ENCODE measurements around the gene ZNF562.
A peak's percentile ranks its signal among the peaks of the same experiment; 100 is the strongest.
"Not testable (repeated sequence)": the region's sequence is repeated elsewhere in the genome, so short reads cannot be mapped to it uniquely, and the experiment has no call there.

ZNF562 gene
- 72.3 to 80.5 reads per million in 2 donors for total RNA-seq

- DNase-seq = peak; percentile 47
Observed at GRCh38 chr19:9674663-9675357, at the start of gene ZNF562. Gene ZNF562 (minus strand): TSS chr19:9675100. CDS start chr19:9660744, 14,356 bp downstream.

- no peak for DNase-seq
Observed at GRCh38 chr19:9724157-9724556, 49.3 kb upstream of the ZNF562 start.

- no peak for DNase-seq
Observed at GRCh38 chr19:9721861-9722260, 47.0 kb upstream of the ZNF562 start.

- DNase-seq = no peak
Observed at GRCh38 chr19:9720541-9720940, 45.6 kb upstream of the ZNF562 start.

GRCh38 chr19:9711815-9712214, 36.9 kb upstream of the ZNF562 start:
- no peak for DNase-seq

- no peak for DNase-seq
Observed at GRCh38 chr19:9709305-9709704, 34.4 kb upstream of the ZNF562 start.

- DNase-seq = no peak
Observed at GRCh38 chr19:9705836-9706235, 30.9 kb upstream of the ZNF562 start.

- no peak for DNase-seq
Observed at GRCh38 chr19:9702186-9702585, 27.3 kb upstream of the ZNF562 start.

- DNase-seq = no peak
Observed at GRCh38 chr19:9700229-9700981, 25.5 kb upstream of the ZNF562 start.

GRCh38 chr19:9690301-9690700, 15.4 kb upstream of the ZNF562 start:
- not testable (repeated sequence) for DNase-seq

GRCh38 chr19:9679996-9680395, 5.1 kb upstream of the ZNF562 start:
- not testable (repeated sequence) for DNase-seq

- not testable (repeated sequence) for DNase-seq
Observed at GRCh38 chr19:9675358-9675901, 530 bp upstream of the ZNF562 start.

GRCh38 chr19:9673912-9674662, 813 bp downstream of the ZNF562 start:
- DNase-seq = no peak

GRCh38 chr19:9672893-9673292, 2.0 kb downstream of the ZNF562 start:
- no peak for DNase-seq

GRCh38 chr19:9671655-9672054, 3.2 kb downstream of the ZNF562 start:
- no peak for DNase-seq

- DNase-seq = no peak
Observed at GRCh38 chr19:9668544-9668943, 6.4 kb downstream of the ZNF562 start.

GRCh38 chr19:9667898-9668297, 7.0 kb downstream of the ZNF562 start:
- no peak for DNase-seq

- no peak for DNase-seq
Observed at GRCh38 chr19:9658769-9659168, 16.1 kb downstream of the ZNF562 start.

GRCh38 chr19:9653066-9653555, 21.8 kb downstream of the ZNF562 start:
- DNase-seq = not testable (repeated sequence)

- DNase-seq = not testable (repeated sequence)
Observed at GRCh38 chr19:9651464-9651863, 23.4 kb downstream of the ZNF562 start.

GRCh38 chr19:9650345-9650744, 24.6 kb downstream of the ZNF562 start:
- DNase-seq = no peak

GRCh38 chr19:9645472-9645871, 29.4 kb downstream of the ZNF562 start:
- DNase-seq = no peak

- DNase-seq = no peak
Observed at GRCh38 chr19:9644472-9644871, 30.4 kb downstream of the ZNF562 start.
